ENCODE measurements around the gene PDIA5. TPM values are rescaled to one million over a fixed set of nuclear protein-coding genes. Genes with fewer than 3 reads are reported as not detected.

Gene PDIA5
- total RNA-seq, 1 donor from 2014 or later: 40.4 TPM

- no peak for DNase-seq (ENCODE audit: low spot score)
These were observed 4.3 kb downstream of the PDIA5 start for GRCh38 chr3:123071146-123071545.

GRCh38 chr3:123071581-123071980 lies 4.8 kb downstream of the PDIA5 start:
- no peak for DNase-seq (ENCODE audit: low spot score)

- no peak for DNase-seq (ENCODE audit: low spot score)
These were observed 5.3 kb downstream of the PDIA5 start for GRCh38 chr3:123072152-123072551.

GRCh38 chr3:123072564-123072963 lies 5.7 kb downstream of the PDIA5 start:
- no peak for DNase-seq (ENCODE audit: low spot score)

GRCh38 chr3:123075359-123075758 lies 8.5 kb downstream of the PDIA5 start:
- DNase-seq (ENCODE audit: low spot score): no peak

- no peak for DNase-seq (ENCODE audit: low spot score)
These were observed 9.3 kb downstream of the PDIA5 start for GRCh38 chr3:123076112-123076495.

GRCh38 chr3:123076496-123077418 lies 9.9 kb downstream of the PDIA5 start:
- DNase-seq (ENCODE audit: low spot score): peak; percentile 30

GRCh38 chr3:123078101-123078500 lies 11.3 kb downstream of the PDIA5 start:
- no peak for DNase-seq (ENCODE audit: low spot score)

GRCh38 chr3:123080864-123081562 lies 14.2 kb downstream of the PDIA5 start:
- DNase-seq (ENCODE audit: low spot score): no peak

GRCh38 chr3:123081718-123082369 lies 15.0 kb downstream of the PDIA5 start:
- DNase-seq (ENCODE audit: low spot score): peak; percentile 46

- no peak for DNase-seq (ENCODE audit: low spot score)
These were observed 15.7 kb downstream of the PDIA5 start for GRCh38 chr3:123082370-123083065.

- DNase-seq (ENCODE audit: low spot score): no peak
These were observed 16.7 kb downstream of the PDIA5 start for GRCh38 chr3:123083383-123084124.

- DNase-seq (ENCODE audit: low spot score): no peak
These were observed 17.4 kb downstream of the PDIA5 start for GRCh38 chr3:123084192-123084591.

GRCh38 chr3:123084738-123085237 lies 18.0 kb downstream of the PDIA5 start:
- no peak for DNase-seq (ENCODE audit: low spot score)

- no peak for DNase-seq (ENCODE audit: low spot score)
These were observed 18.6 kb downstream of the PDIA5 start for GRCh38 chr3:123085293-123085931.

- DNase-seq (ENCODE audit: low spot score): no peak
These were observed 19.3 kb downstream of the PDIA5 start for GRCh38 chr3:123085932-123086627.

- DNase-seq (ENCODE audit: low spot score): no peak
These were observed 21.6 kb downstream of the PDIA5 start for GRCh38 chr3:123088387-123088786.

- DNase-seq (ENCODE audit: low spot score): no peak
These were observed 22.9 kb downstream of the PDIA5 start for GRCh38 chr3:123089611-123090331.
